Measurements from ENCODE around the gene CEP95. TPM values are rescaled to one million over a fixed set of nuclear protein-coding genes. Genes with fewer than 3 reads are reported as not detected.
A peak's percentile ranks its signal among the peaks of the same experiment; 100 is the strongest.

Gene CEP95
- total and polyA plus RNA-seq, 2 of the 13 experiments (the other 11 are each of a cell fraction or from before 2014, with no cell fraction given) = 65.9 to 68.8 TPM

- no peak for TF ChIP-seq USF2 (IDR thresholded peaks at IDR 0.05; ENCODE audit: low read depth, low read length)
- TF ChIP-seq USF2 (CRISPR knock-in tag; IDR thresholded peaks at IDR 0.05; ENCODE audit: borderline replicate concordance) = no peak
- TF ChIP-seq ZBTB42 (CRISPR knock-in tag; IDR thresholded peaks at IDR 0.05) = no peak
- TF ChIP-seq, protein P1, sequence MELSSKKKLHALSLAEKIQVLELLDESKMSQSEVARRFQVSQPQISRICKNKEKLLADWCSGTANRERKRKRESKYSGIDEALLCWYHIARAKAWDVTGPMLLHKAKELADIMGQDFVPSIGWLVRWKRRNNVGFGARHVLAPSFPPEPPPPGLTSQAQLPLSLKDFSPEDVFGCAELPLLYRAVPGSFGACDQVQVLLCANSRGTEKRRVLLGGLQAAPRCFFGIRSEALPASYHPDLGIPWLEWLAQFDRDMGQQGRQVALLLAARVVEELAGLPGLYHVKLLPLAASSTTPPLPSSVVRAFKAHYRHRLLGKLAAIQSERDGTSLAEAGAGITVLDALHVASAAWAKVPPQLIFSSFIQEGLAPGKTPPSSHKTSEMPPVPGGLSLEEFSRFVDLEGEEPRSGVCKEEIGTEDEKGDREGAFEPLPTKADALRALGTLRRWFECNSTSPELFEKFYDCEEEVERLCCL (CRISPR knock-in tag; IDR thresholded peaks at IDR 0.05; ENCODE audit: borderline replicate concordance) = no peak; the same call in 1 of the 2 replicates
- TF ChIP-seq, protein P2, sequence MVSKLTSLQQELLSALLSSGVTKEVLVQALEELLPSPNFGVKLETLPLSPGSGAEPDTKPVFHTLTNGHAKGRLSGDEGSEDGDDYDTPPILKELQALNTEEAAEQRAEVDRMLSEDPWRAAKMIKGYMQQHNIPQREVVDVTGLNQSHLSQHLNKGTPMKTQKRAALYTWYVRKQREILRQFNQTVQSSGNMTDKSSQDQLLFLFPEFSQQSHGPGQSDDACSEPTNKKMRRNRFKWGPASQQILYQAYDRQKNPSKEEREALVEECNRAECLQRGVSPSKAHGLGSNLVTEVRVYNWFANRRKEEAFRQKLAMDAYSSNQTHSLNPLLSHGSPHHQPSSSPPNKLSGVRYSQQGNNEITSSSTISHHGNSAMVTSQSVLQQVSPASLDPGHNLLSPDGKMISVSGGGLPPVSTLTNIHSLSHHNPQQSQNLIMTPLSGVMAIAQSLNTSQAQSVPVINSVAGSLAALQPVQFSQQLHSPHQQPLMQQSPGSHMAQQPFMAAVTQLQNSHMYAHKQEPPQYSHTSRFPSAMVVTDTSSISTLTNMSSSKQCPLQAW (CRISPR knock-in tag; IDR thresholded peaks at IDR 0.05) = no peak; the same call in 1 of the 2 replicates
- TF ChIP-seq ZNF430 (CRISPR knock-in tag; IDR thresholded peaks at IDR 0.05) = no peak; the same call in 1 of the 2 replicates
- TF ChIP-seq SPEN (CRISPR knock-in tag; IDR thresholded peaks at IDR 0.05; ENCODE audit: low read depth) = peak; percentile 57; the same call in 1 of the 2 replicates
- TF ChIP-seq SP5 (CRISPR knock-in tag; IDR thresholded peaks at IDR 0.05; ENCODE audit: borderline replicate concordance, low read depth) = no peak
- no peak for TF ChIP-seq DNMT1 (CRISPR knock-in tag; IDR thresholded peaks at IDR 0.05)
- TF ChIP-seq ZNF607 (CRISPR knock-in tag; IDR thresholded peaks at IDR 0.05; ENCODE audit: borderline replicate concordance) = peak; percentile 69
- TF ChIP-seq ZSCAN31 (CRISPR knock-in tag; IDR thresholded peaks at IDR 0.05; ENCODE audit: low read depth) = peak; percentile 85; the same call in 1 of the 2 replicates
- peak; percentile 72; the same call in 1 of the 2 replicates for TF ChIP-seq MAZ (IDR thresholded peaks at IDR 0.05; ENCODE audit: borderline replicate concordance, low read depth, low read length)
- TF ChIP-seq MAZ (CRISPR knock-in tag; IDR thresholded peaks at IDR 0.05; ENCODE audit: low read depth) = 0 out of 2 replicates have a peak, but pooled peaks have one; percentile 22
- TF ChIP-seq, protein P3, sequence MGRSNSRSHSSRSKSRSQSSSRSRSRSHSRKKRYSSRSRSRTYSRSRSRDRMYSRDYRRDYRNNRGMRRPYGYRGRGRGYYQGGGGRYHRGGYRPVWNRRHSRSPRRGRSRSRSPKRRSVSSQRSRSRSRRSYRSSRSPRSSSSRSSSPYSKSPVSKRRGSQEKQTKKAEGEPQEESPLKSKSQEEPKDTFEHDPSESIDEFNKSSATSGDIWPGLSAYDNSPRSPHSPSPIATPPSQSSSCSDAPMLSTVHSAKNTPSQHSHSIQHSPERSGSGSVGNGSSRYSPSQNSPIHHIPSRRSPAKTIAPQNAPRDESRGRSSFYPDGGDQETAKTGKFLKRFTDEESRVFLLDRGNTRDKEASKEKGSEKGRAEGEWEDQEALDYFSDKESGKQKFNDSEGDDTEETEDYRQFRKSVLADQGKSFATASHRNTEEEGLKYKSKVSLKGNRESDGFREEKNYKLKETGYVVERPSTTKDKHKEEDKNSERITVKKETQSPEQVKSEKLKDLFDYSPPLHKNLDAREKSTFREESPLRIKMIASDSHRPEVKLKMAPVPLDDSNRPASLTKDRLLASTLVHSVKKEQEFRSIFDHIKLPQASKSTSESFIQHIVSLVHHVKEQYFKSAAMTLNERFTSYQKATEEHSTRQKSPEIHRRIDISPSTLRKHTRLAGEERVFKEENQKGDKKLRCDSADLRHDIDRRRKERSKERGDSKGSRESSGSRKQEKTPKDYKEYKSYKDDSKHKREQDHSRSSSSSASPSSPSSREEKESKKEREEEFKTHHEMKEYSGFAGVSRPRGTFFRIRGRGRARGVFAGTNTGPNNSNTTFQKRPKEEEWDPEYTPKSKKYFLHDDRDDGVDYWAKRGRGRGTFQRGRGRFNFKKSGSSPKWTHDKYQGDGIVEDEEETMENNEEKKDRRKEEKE (IDR thresholded peaks at IDR 0.05) = no peak
- peak; percentile 22; the same call in 1 of the 2 replicates for TF ChIP-seq GFI1 (CRISPR knock-in tag; IDR thresholded peaks at IDR 0.05; ENCODE audit: borderline replicate concordance)
- TF ChIP-seq, protein P4, sequence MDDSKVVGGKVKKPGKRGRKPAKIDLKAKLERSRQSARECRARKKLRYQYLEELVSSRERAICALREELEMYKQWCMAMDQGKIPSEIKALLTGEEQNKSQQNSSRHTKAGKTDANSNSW (CRISPR knock-in tag; IDR thresholded peaks at IDR 0.05; ENCODE audit: borderline replicate concordance) = peak; percentile 100
- no peak for TF ChIP-seq ZNF749 (CRISPR knock-in tag; IDR thresholded peaks at IDR 0.05; ENCODE audit: borderline replicate concordance)
- no peak; the same call in 1 of the 2 replicates for TF ChIP-seq CENPBD1 (CRISPR knock-in tag; IDR thresholded peaks at IDR 0.05; ENCODE audit: borderline replicate concordance, low read depth)
Measured at GRCh38 chr17:64505340-64506200, 1.2 kb upstream of the CEP95 start (continued).

Measured in HepG2 (cell line).